HG03175 (cell line): ENCODE results near the gene ULBP1.
"Not testable (repeated sequence)": the region's sequence is repeated elsewhere in the genome, so short reads cannot be mapped to it uniquely, and the experiment has no call there.

ENCODE experiments used
- ATAC-seq: cut with Tn5 transposase; IDR thresholded peaks from one replicate; pipeline ENCODE4 v1.9.1; 2021; ENCODE audit warnings: mild to moderate bottlenecking, moderate library complexity; ENCODE audit not compliant: unreplicated experiment

The ULBP1 gene, protein sequence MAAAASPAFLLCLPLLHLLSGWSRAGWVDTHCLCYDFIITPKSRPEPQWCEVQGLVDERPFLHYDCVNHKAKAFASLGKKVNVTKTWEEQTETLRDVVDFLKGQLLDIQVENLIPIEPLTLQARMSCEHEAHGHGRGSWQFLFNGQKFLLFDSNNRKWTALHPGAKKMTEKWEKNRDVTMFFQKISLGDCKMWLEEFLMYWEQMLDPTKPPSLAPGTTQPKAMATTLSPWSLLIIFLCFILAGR

DNA sequence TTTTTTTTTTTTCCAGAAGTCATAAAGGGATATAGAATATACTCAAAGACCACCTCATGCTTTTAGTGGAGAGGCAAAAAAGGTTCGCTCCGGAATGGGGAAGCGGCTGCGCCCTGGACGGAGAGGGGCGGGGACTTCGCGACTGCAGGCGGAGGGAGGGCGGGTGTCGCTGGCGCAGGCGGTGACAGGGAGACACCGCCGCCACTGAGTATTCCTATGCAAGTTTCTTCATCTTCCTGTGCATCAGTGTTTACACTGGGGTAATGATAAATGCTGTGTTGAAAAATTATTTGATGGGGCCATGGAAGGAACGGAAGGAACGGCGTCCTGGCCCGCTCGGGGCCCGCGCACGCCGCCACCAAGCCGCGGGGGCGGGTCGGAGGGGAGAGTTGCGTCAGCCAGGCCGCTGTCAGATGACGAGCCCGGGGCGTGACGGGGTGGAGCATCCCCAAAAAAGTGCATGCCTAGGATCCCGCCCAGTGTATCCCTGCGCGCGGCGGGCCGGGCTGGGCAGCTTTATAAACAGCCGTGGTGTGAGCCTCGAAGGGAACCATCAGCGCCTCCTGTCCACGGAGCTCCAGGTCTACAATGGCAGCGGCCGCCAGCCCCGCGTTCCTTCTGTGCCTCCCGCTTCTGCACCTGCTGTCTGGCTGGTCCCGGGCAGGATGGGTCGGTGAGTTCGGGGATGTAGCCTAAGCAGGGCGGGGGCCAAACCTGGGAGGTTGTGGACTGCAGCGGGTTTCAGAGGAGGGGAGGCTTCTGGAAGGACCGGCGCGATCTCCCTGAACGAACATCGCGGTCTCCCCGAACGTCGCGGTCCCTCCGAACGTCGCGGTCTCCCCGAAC is at the start of gene ULBP1:
Gene ULBP1 (plus strand): TSS at position 482 of the 846 bp plus-strand sequence. CDS start 107 bp downstream, at position 589.
- peak; percentile 55 for ATAC-seq

DNA sequence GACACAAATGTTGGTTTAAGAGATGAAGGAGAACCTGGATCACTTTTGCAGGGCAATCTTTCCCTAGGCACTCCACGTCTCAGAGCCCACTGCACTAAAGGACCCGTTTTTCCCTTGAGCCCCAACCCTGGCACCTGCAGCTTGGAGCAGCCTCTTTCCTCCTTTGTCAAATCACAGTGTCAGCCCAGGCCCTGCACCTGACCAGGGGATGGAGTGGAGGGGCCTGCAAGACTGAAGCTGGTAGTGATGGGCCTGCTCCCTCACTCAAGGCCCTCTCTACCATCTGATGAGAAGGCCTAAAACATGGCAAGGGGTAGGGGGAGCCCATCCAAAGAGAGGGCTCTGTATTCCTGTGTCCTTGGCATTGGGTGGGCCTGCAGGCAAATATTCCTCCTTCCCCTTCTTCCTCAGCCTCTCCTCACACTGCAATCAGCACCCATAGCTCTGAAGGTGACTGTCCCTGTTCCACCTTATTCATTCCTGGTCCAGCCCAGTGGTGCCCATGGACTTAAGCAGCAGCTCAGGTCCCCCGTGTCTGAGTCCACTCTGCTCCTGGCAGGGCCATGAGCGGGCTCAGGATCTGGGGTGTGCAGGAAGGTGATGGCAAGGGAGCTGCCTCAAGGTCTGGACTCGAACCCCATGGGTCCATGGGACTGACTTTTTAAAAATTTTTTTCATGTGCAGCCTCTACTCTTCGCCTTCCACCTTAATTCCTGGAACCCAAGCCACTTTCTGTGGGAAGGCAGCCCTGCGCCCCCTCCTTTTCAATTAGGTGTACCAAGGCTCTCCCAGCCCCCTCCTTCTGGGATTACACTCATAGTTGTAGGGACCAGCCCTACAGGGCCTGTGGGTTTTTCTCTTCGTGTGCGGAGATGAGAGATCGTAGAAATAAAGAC is 47.5 kb upstream of the ULBP1 start:
- no peak for ATAC-seq

DNA sequence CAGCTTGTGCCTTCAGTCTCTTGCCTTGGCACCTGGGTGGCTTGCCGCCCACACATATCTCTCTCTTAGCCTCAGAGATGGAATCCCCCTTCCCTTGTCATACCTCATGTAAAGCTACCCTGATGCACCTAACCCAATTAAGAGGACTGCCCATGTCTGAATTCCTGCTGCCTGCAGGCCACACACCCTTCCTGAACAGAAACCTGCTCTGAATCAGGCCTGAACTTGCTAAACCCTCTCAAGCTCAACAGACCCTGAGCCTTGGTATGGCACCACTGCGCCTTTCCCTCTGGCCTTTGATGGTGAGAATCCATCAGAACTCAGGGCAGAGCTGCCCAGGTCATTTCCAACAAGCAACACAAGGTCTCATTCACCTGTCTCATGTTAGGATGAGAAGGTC is 46.1 kb upstream of the ULBP1 start:
- ATAC-seq, result no peak

DNA sequence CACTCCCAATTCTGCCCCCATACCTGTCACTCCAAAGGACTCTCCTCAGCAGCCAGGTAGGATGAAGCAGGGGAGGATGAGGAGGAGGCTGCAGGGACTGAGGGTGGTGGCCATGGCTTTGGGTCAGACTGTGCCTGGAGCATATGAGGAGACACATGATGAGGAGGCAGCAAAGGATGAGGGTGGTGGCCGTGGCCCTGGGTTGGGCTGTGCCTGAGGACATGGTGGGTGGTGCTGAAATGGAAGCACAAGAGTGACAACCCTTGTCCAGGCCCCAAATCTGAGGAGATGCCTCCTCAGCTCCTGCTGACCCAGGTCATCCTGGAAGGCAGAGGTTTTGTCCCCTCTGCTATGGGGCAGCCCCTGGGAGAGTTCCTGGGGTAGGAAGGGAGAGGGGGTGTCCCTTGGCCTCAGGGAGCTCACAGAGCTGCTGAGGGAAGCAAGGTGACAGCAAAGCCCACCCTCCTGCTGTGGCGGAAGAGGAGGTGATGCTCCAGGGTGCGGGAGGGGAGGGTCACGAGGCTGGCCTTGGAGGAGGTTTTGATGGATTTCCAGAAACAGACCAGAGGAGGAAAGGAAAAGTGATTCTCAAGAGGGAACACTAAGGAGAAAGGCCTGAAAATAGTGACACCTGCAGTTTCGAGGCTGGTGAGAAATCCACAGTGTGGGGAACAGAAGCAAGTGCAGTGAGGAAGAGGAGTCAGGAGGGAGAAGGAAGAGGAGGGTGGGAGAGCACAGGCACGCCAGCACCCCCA is 45.4 kb upstream of the ULBP1 start:
- no peak for ATAC-seq

DNA sequence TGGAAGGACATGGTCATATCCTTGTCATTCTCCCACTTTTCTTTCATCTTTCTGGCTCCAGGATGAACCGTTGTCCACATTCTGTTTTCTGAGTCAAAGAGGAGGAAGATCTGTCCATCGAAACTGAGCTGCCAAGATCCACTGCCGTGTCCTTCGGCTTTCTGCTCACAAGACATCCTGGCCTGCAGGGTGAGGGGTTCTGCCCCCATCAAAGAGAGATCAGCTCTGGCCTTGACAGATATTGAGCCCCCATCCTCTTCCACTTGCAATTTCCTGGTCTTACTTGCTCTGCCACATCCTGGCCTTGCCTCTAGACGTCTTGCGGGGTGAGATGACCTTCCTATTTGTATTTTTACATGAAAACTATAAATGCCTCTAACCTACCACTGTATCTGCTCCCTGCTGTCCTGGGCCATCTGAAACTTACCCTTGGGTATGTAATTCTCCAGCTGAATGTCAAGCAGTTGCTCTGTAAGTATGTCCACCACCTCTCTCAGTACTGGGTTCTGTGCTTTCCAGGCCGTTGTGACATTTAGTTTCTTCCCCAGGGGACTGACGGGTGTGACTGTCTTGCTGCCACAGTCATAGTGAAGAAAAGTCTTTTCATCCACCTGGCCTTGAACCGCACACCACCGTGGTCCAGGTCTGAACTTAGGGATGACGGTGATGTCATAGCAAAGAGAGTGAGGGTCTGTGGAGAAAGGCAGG is 44.5 kb upstream of the ULBP1 start:
- not testable (repeated sequence) for ATAC-seq

DNA sequence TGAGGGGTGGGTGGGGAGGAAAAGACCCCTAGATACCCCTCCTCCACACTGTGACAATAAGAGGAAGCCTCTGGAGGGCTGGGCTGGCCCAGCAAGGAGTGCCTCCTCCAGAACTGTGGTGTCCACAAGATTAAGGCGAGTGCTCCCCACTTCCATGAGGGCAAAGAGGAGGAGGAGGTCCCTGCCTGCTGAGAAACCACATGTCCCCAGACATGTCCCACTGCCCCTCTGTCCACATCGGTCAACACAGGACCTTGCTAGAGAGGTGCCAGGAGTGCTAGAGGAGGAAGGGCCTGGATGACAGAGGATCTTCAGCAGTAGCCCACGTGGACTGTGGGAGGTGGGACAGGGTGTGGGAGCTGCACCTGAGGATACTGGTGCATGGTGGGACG is 43.9 kb upstream of the ULBP1 start:
- ATAC-seq, result no peak

DNA sequence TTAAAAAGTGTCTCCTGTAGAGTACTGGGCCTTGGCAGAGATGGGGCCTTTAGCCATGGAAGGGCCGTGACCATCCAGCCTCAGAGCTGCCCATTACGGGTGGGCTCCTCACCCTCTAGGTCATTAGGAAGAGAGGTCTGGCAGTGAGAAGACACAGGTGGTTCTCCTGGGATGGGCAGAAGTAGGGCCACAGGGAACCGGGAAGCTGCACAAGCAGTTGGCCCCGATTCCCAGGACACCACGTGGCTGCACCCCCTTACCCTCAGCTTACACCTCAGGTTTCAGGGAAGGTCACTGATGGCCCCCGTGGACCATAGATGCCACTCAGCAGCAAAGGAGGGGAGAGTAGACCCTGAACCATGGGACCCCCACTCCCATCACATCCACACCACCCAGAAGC is 42.4 kb upstream of the ULBP1 start:
- no peak for ATAC-seq

DNA sequence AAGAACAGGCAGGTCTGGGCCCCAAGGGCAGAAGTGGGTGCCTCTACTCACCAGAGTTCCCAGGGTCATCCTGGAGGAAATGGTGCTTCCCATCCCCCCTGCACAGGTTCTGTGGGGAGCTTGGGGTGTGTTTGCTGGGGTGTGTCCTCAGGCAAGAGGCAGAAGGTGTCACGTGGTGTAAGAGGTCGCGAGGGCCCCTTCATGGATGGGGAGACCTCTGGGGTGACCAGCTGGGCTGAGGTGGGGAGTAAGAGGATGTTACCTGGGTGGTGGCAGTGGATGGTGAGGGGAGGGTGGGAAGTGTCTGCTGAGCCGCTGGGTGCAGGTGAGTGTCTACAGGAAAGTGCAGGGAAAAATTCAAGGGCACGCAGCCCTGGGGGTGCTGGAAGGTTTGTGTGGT is 41.7 kb upstream of the ULBP1 start:
- ATAC-seq, result not testable (repeated sequence)

DNA sequence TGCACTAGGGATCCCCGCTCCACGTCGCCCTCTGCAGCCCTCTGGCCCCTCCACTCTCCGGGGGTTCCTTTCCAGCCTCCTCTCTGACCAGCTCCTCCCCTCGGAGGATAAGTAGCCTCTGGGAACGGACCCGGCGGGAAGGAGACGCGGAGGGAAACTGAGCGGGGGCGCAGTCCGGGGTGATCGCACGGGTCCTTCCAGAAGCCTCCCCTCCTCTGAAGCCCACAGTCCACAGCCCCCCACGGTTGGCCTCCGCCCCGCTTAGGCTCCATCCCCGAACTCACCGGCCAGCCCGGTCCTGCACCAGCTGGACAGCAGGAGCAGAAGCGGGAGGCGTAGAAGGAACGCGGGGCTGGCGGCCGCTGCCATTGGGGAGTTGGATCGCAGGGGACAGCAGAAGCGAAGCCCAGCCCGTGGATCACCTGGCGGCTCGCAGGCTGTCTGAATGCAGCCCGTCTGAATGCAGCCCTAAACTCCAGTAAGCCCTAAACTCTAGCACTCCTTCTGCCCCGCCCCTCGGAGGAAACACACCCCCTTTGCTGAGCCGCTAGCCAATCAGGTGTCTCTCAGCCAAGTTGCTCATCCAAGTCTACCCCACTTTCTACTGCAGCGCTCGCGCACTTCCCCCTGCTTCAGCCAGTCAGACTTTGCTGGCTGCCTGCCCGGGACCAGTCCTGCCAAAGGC is 41.0 kb upstream of the ULBP1 start, which contains the start of gene RAET1G:
Gene RAET1G (minus strand): TSS at position 480 of the 685 bp plus-strand sequence. CDS start 111 bp downstream, at position 369.
- ATAC-seq, result no peak

DNA sequence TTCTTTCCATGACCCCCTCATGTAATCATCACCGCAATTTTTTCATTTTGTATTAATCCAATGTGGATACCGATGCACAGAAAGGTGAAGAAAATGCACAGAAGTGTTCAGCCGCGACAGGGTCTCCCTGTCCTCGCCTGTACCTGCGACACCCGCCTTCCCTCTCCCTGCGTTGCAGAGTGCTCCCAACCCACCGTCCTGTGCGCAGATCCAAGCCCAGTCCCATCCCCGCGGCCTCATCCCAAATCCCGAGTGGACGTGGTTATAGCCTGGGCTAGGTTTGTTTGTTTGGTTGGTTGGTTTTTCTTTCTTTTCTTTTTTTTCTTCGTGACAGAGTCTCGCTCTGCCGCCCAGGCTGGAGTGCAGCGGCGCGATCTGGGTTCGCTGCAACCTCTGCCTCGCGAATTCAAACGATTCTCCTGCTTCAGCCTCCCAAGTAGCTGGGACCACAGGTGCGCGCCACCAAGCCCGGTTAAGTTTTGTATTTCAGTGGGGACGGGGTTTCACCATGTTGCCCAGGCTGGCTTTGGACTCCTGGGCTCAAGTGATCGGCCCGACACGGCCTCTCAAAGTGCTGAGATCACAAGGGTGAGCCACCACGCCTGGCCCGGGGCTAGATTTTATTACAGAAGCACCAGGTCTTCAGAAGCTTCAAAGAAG is 40.3 kb upstream of the ULBP1 start:
- ATAC-seq, result no peak

DNA sequence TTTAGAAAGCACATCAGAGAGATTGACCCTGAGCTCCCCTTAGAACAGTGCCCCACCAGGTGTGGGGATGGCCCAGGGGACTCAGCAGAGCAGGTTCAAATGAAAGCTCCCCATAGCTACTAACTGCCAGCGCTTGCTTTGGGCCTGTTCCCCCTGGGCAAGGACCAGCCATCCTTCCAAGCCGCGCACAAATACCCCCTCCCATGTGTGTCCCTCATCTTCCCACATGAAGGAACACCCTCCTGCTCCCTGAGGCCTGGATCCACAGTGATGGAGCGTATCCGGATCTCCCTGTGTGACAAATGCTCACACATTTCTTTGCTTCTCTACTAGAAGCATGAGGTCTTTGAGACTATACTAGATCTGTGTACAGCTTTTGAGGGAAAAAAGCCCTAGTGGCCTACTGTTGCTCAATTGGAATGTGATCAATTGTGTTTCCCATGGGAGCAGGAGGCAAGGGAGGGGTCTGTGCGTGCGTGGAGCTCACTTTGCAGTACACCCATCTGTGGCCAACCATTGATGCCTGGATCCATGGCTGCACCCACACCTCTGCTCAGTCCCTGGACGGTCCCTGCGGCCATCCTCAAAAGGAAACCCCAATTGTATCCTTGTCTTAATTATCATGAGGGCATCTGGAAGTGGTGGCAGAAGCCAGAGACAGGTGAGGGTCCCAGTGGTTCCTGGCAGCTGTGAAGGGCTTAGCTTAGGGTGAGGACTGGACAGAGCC is 39.4 kb upstream of the ULBP1 start:
- no peak for ATAC-seq

DNA sequence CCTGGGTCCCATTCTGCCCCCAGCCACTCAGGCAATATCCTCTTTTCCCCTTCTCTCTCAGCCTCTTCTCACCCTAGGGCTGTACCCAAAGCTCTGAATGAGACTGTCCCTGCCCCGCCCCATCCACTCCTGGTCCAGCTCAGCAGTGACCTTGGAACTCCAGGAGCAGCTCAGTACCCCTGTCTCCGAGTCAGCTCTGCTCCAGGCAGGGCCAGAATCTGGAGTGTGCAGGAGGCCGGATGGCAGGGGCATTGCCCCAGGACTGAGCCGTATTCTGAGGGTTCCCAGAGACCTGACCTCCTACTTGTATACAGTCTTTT is 38.9 kb upstream of the ULBP1 start:
- ATAC-seq, result no peak

DNA sequence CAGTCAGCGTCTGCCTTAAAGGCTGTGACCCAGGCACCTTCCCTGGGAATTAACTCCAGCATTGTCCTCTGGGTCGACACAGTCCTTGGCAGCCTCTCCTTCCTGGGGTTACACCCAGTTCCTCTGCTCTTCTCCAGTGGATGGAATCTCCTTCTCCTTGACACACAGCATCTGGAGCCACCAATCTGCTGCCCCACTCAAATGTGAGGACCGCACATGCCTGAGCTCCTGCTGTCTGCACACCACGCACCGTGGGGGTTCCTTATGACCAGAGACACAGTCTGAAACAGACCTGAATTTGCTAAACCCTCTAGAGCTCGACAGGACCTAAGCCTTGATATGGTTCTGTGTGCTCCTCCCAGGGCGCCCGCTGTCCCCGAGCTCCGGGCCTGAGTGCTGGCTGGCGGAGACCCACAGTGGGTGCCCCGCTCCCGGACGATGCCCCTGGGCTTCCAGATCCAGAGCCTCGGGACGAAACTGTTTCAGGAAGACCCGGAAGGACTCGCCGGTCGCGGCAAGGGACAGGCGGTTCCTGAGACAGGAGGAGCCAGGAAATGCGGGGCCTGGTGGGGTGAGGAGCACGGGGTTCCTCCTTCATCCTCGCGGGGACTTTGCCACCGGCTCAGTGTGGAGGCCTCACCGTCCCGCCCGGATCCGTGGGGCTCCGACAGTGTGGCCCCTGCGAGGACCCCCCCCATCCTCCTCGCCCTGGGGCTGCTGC is 38.3 kb upstream of the ULBP1 start:
- ATAC-seq, result no peak

DNA sequence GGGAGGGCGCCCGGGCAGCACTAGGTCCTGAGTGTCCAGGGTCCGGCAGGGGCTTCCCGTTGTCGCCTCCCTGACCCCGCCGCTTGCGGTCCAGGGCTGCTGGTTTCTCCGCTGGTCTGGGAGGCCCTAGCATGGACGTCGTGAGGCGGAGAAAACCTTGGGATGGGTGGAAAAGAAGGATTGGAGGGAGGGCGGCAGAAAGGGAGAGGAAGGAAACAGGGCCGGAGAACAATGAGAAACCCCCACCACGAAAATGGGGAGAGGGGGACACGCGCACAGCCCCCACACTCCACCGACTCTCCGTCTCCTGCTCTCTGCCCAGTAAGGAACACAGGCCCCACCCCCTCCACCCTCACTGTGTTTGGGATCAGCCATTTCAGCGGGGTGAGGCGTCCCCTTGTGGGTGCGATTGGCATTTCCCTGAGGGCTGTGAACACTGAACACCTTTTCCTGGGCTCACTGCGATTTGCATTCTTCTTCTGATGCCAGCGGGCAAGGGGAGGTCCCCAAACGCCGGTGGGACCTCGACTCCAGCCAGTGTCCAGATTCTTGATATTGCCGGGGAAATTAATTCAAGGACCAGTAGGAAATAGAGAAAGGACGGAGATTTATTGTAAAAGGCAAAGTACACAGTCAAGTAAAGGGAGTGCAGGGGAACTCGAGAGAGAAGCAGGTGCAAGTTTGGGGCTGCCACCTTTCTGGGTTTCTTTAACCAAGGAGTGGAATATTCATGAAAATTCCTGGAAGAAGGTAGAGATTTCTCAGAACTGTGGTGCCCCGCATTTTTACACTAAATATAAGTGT is 37.6 kb upstream of the ULBP1 start:
- ATAC-seq, result peak; percentile 49

DNA sequence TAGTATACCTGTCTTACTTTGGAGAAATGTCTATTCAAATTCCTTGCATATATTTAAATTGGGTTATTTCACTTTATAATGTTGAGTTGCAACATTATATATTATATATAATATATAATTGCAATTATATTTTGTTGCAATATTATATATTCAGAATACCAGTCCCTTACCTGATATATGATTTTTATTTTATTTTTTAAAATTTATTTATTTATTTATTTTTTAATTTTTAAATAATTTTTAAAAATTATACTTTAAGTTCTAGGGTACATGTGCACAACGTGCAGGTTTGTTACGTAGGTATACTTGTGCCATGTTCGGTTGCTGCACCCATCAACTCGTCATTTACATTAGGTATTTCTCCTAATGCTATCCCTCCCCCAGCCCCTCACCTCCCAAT is 36.7 kb upstream of the ULBP1 start:
- not testable (repeated sequence) for ATAC-seq

DNA sequence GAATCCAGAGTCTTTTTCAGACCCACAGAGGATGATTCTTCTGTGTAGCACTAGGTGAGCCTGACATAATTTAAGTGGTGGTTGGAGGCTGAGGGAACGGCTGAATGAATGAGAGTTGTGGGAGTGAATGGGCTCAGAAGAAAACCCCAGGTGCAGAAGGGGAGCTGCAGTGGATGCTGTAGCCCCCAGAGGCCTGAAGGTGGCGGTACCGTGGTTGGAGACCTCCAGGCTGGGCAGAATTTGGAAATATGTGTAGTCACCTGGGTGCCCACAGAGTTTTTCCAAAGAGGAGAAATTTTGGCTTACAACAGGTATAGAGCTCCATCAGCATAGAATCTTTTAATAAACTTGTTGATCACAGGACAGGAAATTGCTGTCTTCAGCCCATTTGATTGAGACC is 34.3 kb upstream of the ULBP1 start:
- ATAC-seq, result no peak

DNA sequence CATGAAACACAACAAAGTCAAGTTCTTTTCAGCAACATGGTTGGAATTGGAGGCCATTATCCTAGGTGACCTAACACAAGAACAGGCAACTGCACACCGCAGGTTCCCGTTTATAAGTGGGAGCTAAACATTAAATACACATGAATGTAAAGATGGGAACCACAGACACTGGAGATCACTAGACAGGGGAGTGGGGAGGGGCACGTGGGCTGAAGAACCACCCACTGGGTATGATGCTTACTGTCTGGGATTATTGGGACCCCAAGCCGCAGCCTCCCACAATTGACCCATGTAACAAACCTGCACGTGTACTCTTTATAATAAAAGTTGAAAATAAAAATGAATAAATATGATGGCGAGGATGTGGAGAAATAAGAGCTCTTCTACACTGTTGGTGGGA is 32.2 kb upstream of the ULBP1 start:
- ATAC-seq, result no peak
